Uterus (tissue), 2 donors: ENCODE results near the gene LPXN.

Experiments used
- POLR2A ChIP-seq, 2 donors: fragments of 450-650 bp; IDR thresholded peaks; one replicate each; pipeline ENCODE4 v1.6.1; 2016; ENCODE audit warnings: antibody characterized with exemption in 2 of 2, mild to moderate bottlenecking in 1 of 2, moderate library complexity in 1 of 2
- TF ChIP-seq, protein P1 (sequence below), 4 experiments: fragments of 200-600 bp in 2 of 4; fragments of 450-650 bp in 2 of 4; sonication (generic) in 2 of 4; IDR thresholded peaks; one replicate each; pipeline ENCODE4 v1.5.1; 2016 to 2019; ENCODE audit warnings: antibody characterized with exemption in 4 of 4, mild to moderate bottlenecking in 2 of 4, moderate library complexity in 1 of 4

DNA sequence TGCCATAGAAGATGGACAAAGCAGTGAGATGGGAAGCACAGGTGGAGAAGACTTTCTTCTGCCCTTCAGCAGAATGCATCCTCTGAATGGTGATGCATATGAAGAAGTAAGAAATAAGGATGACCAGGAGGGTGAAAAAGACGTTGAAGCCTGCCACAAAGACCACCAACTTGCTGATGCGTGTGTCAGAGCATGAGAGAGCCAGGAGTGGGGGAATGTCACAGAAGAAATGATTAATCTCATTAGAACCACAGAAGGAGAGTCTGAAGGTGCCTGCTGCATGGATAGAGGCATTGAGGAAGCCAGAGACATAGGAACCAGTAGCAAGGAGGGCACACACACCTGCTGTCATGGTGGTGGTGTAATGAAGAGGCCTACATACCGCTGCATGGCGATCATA, 68.3 kb downstream of the LPXN start:
- no peak for TF ChIP-seq POLR2A (IDR thresholded peaks at IDR 0.05)
- TF ChIP-seq, protein P1, sequence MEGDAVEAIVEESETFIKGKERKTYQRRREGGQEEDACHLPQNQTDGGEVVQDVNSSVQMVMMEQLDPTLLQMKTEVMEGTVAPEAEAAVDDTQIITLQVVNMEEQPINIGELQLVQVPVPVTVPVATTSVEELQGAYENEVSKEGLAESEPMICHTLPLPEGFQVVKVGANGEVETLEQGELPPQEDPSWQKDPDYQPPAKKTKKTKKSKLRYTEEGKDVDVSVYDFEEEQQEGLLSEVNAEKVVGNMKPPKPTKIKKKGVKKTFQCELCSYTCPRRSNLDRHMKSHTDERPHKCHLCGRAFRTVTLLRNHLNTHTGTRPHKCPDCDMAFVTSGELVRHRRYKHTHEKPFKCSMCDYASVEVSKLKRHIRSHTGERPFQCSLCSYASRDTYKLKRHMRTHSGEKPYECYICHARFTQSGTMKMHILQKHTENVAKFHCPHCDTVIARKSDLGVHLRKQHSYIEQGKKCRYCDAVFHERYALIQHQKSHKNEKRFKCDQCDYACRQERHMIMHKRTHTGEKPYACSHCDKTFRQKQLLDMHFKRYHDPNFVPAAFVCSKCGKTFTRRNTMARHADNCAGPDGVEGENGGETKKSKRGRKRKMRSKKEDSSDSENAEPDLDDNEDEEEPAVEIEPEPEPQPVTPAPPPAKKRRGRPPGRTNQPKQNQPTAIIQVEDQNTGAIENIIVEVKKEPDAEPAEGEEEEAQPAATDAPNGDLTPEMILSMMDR (IDR thresholded peaks at IDR 0.05), result no peak
